ENCODE data around the gene PPFIA3.
"Not testable (repeated sequence)": the region's sequence is repeated elsewhere in the genome, so short reads cannot be mapped to it uniquely, and the experiment has no call there.

The PPFIA3 gene

GRCh38 chr19:49141352-49141751 is 22.0 kb downstream of the PPFIA3 start:
- Histone ChIP-seq H3K9me3 (ENCODE audit: low read length) (no peaks in the 10 kb centered on the region), H3K9me2 (ENCODE audit: low read depth, low read length) (no peaks in the 10 kb centered on the region), H3K4me1 (ENCODE audit: insufficient read depth, low read length, severe bottlenecking) (peaks cover 10% of the 10 kb centered on the region), H2AFZ (ENCODE audit: low read length) (no peak overlapping the region), H3K27me3 (ENCODE audit: insufficient read depth, low read length) (no peaks in the 10 kb centered on the region), H3K79me2 (ENCODE audit: insufficient read depth, low read length) (no peaks in the 10 kb centered on the region), H3F3A (ENCODE audit: insufficient read depth, low read length) (no peaks in the 10 kb centered on the region), H3K9ac (ENCODE audit: low read length) (no peak overlapping the region), H3K4me3 (ENCODE audit: low read depth, low read length, poor library complexity, severe bottlenecking) (no peak overlapping the region), H3K36me3 (ENCODE audit: insufficient read depth, low read length) (no peaks in the 10 kb centered on the region), H3K4me2 (ENCODE audit: low read length) (no peak overlapping the region), H4K20me1 (ENCODE audit: insufficient read depth, low read length) (no peaks in the 10 kb centered on the region), H3K27ac (ENCODE audit: low read depth, low read length, poor library complexity, severe bottlenecking) (no peak overlapping the region)
- TF ChIP-seq CTCF (IDR thresholded peaks at IDR 0.05; ENCODE audit: low read length) (no peak), EZH2 (IDR thresholded peaks at IDR 0.05; ENCODE audit: borderline replicate concordance, low read length) (no peak)

DNA sequence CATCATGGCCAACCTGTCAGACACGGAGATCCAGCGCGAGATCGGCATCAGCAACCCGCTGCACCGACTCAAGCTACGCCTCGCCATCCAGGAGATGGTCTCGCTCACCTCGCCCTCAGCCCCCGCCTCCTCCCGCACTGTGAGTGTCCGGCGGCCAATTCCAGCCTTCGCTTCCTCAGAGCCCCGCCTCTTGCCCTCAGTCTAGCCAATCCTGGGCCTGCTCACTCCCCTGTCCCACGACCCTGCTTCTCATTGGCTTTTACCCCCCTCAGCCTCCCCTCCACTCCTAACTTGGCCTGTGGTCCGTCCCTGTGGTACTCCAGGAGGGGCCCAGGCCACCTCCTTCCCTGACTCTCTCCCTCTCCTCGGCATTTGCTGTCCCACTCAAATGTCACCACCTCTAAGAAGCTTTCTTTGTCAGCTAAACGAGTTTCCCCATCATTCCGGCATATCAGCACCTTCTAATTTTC is 23.6 kb downstream of the PPFIA3 start:
- H3K4me3 ChIP-seq (ENCODE audit: low read depth, low read length, poor library complexity, severe bottlenecking), result no peak overlapping the region

DNA sequence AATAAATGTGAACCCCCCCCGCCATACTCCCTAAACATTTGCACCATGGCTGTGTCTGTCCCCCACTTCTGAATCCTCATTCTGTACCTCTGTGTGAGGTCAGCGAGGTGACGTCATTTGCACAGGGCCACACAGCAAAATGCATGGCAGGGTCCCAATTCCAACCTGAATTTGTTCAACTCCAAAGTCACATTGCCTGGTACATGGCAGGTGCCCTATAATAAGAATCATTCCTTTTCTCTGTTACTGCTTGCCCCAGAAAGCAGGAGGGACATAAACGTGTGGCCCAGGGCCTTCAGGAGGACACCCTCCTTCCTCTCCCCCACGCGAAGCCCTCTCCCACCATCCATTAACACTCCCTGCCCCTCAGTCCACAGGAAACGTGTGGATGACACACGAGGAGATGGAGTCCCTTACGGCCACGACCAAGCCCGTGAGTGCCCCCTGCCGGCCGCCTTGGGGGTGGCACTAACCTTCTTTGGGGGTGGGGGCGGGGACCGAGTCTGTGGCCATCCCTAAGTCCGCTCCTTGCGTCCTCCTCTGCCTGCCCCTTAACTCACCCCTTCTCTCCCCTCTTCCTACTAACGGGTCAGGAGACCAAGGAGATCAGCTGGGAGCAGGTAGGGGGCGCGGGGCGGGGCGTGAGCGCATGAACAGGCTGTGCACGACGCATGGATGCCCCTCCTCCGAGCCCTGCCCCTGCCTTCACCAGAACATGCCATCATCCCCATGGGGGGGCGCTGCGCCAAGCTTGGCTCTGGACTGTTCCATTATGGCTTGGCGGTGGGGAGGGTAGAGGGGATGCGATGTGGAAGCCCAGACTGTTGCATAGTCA is 26.4 kb downstream of the PPFIA3 start:
- Histone ChIP-seq H2AFZ (ENCODE audit: low read length) (no peak overlapping the region), H3K9me2 (ENCODE audit: low read depth, low read length) (no peaks in the 10 kb centered on the region), H3F3A (ENCODE audit: insufficient read depth, low read length) (no peaks in the 10 kb centered on the region), H3K9ac (ENCODE audit: low read length) (peak overlapping the region; percentile 38; the same call in 1 of the 2 replicates), H3K9me3 (ENCODE audit: low read length) (no peaks in the 10 kb centered on the region), H3K4me3 (ENCODE audit: low read depth, low read length, poor library complexity, severe bottlenecking) (peak overlapping the region; percentile 61), H3K27me3 (ENCODE audit: insufficient read depth, low read length) (no peaks in the 10 kb centered on the region), H3K79me2 (ENCODE audit: insufficient read depth, low read length) (no peaks in the 10 kb centered on the region), H3K4me1 (ENCODE audit: insufficient read depth, low read length, severe bottlenecking) (peaks cover 26% of the 10 kb centered on the region), H4K20me1 (ENCODE audit: insufficient read depth, low read length) (no peaks in the 10 kb centered on the region), H3K36me3 (ENCODE audit: insufficient read depth, low read length) (no peaks in the 10 kb centered on the region), H3K4me2 (ENCODE audit: low read length) (peak overlapping the region; percentile 83), H3K27ac (ENCODE audit: low read depth, low read length, poor library complexity, severe bottlenecking) (no peak overlapping the region)
- TF ChIP-seq EZH2 (IDR thresholded peaks at IDR 0.05; ENCODE audit: borderline replicate concordance, low read length) (no peak), CTCF (IDR thresholded peaks at IDR 0.05; ENCODE audit: low read length) (peak; percentile 97)

More for the DNA sequence above, 23.6 kb downstream of the PPFIA3 start:
- Histone ChIP-seq H3F3A (ENCODE audit: insufficient read depth, low read length) (no peaks in the 10 kb centered on the region), H3K36me3 (ENCODE audit: insufficient read depth, low read length) (no peaks in the 10 kb centered on the region), H3K9me2 (ENCODE audit: low read depth, low read length) (no peaks in the 10 kb centered on the region), H3K9me3 (ENCODE audit: low read length) (no peaks in the 10 kb centered on the region), H3K27me3 (ENCODE audit: insufficient read depth, low read length) (no peaks in the 10 kb centered on the region), H3K4me2 (ENCODE audit: low read length) (no peak overlapping the region), H3K79me2 (ENCODE audit: insufficient read depth, low read length) (no peaks in the 10 kb centered on the region), H3K27ac (ENCODE audit: low read depth, low read length, poor library complexity, severe bottlenecking) (no peak overlapping the region), H3K9ac (ENCODE audit: low read length) (no peak overlapping the region), H3K4me1 (ENCODE audit: insufficient read depth, low read length, severe bottlenecking) (peaks cover 12% of the 10 kb centered on the region), H2AFZ (ENCODE audit: low read length) (no peak overlapping the region), H4K20me1 (ENCODE audit: insufficient read depth, low read length) (no peaks in the 10 kb centered on the region)
- TF ChIP-seq EZH2 (IDR thresholded peaks at IDR 0.05; ENCODE audit: borderline replicate concordance, low read length) (no peak), CTCF (IDR thresholded peaks at IDR 0.05; ENCODE audit: low read length) (no peak)

DNA sequence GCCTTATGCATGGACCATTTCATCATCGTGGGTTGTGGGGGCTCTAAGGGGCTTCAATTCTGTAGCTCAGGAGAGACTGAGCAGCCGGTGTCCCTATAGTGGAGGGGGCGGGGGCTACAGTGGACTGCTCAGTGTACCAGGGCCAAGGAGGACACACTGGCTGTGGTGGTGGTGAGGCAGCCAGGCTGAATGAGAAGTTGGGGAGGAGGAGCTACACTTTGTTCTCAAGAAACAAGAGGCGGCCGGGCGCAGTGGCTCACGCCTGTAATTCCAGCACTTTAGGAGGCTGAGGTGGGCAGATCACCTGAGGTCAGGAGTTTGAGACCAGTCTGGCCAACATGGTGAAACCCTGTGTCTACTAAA is 27.0 kb downstream of the PPFIA3 start:
- not testable (repeated sequence) for H3K27me3 ChIP-seq (ENCODE audit: insufficient read depth, low read length); H3K79me2 ChIP-seq (ENCODE audit: insufficient read depth, low read length); H2AFZ ChIP-seq (ENCODE audit: low read length); H3K27ac ChIP-seq (ENCODE audit: low read depth, low read length, poor library complexity, severe bottlenecking); H3K36me3 ChIP-seq (ENCODE audit: insufficient read depth, low read length); H4K20me1 ChIP-seq (ENCODE audit: insufficient read depth, low read length); H3K9me2 ChIP-seq (ENCODE audit: low read depth, low read length); H3F3A ChIP-seq (ENCODE audit: insufficient read depth, low read length); H3K9me3 ChIP-seq (ENCODE audit: low read length); H3K9ac ChIP-seq (ENCODE audit: low read length)
- Histone ChIP-seq H3K4me3 (ENCODE audit: low read depth, low read length, poor library complexity, severe bottlenecking) (peak overlapping the region; percentile 61), H3K4me2 (ENCODE audit: low read length) (peak overlapping the region; percentile 83), H3K4me1 (ENCODE audit: insufficient read depth, low read length, severe bottlenecking) (peaks cover 32% of the 10 kb centered on the region)
